Trophoblast cell (in vitro differentiated cells and primary cell): ENCODE measurements around the gene APBB3.

Source experiments
- DNase-seq, 2 donors: peaks; one replicate each; pipeline ENCODE4 v3.0.0-alpha.2; 2016
- H2AFZ ChIP-seq: 2 replicates; pipeline ENCODE4 v1.6.1; 2013; ENCODE audit warnings: low read length, moderate library complexity, mild to moderate bottlenecking; ENCODE audit not compliant: insufficient read depth, poor library complexity
- H2AK5ac ChIP-seq: 2 replicates; pipeline ENCODE4 v1.6.1; 2013; ENCODE audit warnings: mild to moderate bottlenecking, low read length
- H2BK120ac ChIP-seq: 2 replicates; pipeline ENCODE4 v1.6.1; 2013; ENCODE audit warnings: low read length, mild to moderate bottlenecking, moderate library complexity; ENCODE audit not compliant: insufficient read depth, poor library complexity
- H2BK12ac ChIP-seq: 2 replicates; pipeline ENCODE4 v1.6.1; 2013; ENCODE audit warnings: mild to moderate bottlenecking, low read length, moderate library complexity
- H2BK5ac ChIP-seq: 2 replicates; pipeline ENCODE4 v1.6.1; 2013; ENCODE audit warnings: low read length, low read depth, moderate library complexity, mild to moderate bottlenecking; ENCODE audit not compliant: poor library complexity
- H3K14ac ChIP-seq: 2 replicates; pipeline ENCODE4 v1.6.1; 2013; ENCODE audit warnings: mild to moderate bottlenecking, low read length
- H3K18ac ChIP-seq: 2 replicates; pipeline ENCODE4 v1.6.1; 2013; ENCODE audit warnings: mild to moderate bottlenecking, low read length
- H3K23ac ChIP-seq: 2 replicates; pipeline ENCODE4 v1.6.1; 2013; ENCODE audit warnings: low read length
- H3K27ac ChIP-seq: 2 replicates; pipeline ENCODE4 v1.5.1; 2013; ENCODE audit warnings: low read depth, mild to moderate bottlenecking, inconsistent platforms, low read length, moderate library complexity
- H3K27me3 ChIP-seq: 2 replicates; pipeline ENCODE4 v1.6.1; 2013; ENCODE audit warnings: inconsistent platforms, mild to moderate bottlenecking, low read length, moderate library complexity; ENCODE audit not compliant: insufficient read depth
- H3K36me3 ChIP-seq, 2 experiments: 1 replicate in 1 of 2; 2 replicates in 1 of 2; pipeline ENCODE4 v1.6.1; 2013; ENCODE audit warnings: low read length in 2 of 2, mild to moderate bottlenecking in 2 of 2, moderate library complexity in 1 of 2; ENCODE audit not compliant: insufficient read depth in 2 of 2, control insufficient read depth in 1 of 2
- H3K4ac ChIP-seq: 2 replicates; pipeline ENCODE4 v1.6.1; 2013; ENCODE audit warnings: low read depth, mild to moderate bottlenecking, low read length, moderate library complexity
- H3K4me1 ChIP-seq, 2 experiments: 1 replicate in 1 of 2; 2 replicates in 1 of 2; pipeline ENCODE4 v1.6.1; 2013; ENCODE audit warnings: low read length in 2 of 2, mild to moderate bottlenecking in 2 of 2, moderate library complexity in 1 of 2; ENCODE audit not compliant: insufficient read depth in 2 of 2, control insufficient read depth in 1 of 2
- H3K4me2 ChIP-seq: 2 replicates; pipeline ENCODE4 v1.6.1; 2013; ENCODE audit warnings: inconsistent platforms, mild to moderate bottlenecking, low read length, moderate library complexity
- H3K4me3 ChIP-seq: 2 replicates; pipeline ENCODE4 v1.5.1; 2013; ENCODE audit warnings: mild to moderate bottlenecking, low read depth, low read length, inconsistent platforms
- H3K79me1 ChIP-seq: one replicate; pipeline ENCODE4 v1.6.1; 2013; ENCODE audit warnings: low read length
- H3K79me2 ChIP-seq: 2 replicates; pipeline ENCODE4 v1.6.1; 2013; ENCODE audit warnings: low read length, mild to moderate bottlenecking; ENCODE audit not compliant: control insufficient read depth, insufficient read depth, poor library complexity
- H3K9ac ChIP-seq: 2 replicates; pipeline ENCODE4 v1.6.1; 2013; ENCODE audit warnings: mild to moderate bottlenecking, low read length
- H3K9me3 ChIP-seq: 2 replicates; pipeline ENCODE4 v1.6.1; 2013; ENCODE audit warnings: low read depth, mild to moderate bottlenecking, control low read depth, inconsistent platforms, low read length; ENCODE audit not compliant: insufficient read depth
- H4K12ac ChIP-seq: 2 replicates; pipeline ENCODE4 v1.6.1; 2013; ENCODE audit warnings: low read depth, mild to moderate bottlenecking, low read length, moderate library complexity
- H4K8ac ChIP-seq: 2 replicates; pipeline ENCODE4 v1.6.1; 2013; ENCODE audit warnings: low read depth, mild to moderate bottlenecking, low read length, moderate library complexity
- H4K91ac ChIP-seq: one replicate; pipeline ENCODE4 v1.6.1; 2013; ENCODE audit warnings: low read depth, mild to moderate bottlenecking, low read length, moderate library complexity
- WGBS: extraction: QIAGEN DNeasy Blood & Tissue Kit; methylation state at CpG from one replicate; pipeline ENCODE4 v1.1.7; 2013; ENCODE audit warnings: missing lambda C conversion rate; ENCODE audit not compliant: insufficient read length, insufficient coverage; ENCODE audit errors: extremely low coverage; 5-methylcytosine and 5-hydroxymethylcytosine counted together

Gene APBB3

GRCh38 chr5:140555747-140556312, 8.6 kb downstream of the APBB3 start:
- no peak for DNase-seq
- Histone ChIP-seq H3K9me3 (no peaks in the 10 kb centered on the region), H3K79me1 (peaks cover 8% of the 10 kb centered on the region)

DNA sequence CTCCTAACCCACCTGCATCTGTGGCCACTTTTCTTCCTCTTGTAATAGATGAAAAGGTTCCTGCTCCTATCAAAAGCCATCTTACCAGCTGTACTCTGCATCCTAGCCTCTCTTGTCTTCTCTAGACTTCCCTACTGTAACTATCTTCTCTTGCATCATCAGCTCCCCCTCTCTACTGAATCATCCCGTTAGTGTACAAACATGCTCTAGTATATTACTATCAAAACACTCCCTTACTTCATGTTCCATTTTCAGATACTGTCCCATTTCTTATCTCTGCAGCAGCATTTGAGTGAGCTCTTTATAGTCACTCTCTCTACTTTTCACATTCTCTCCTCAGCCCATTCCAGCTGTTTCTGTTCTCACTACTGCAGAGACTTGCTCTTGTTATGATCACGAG, 9.9 kb downstream of the APBB3 start:
- no peak overlapping the region for H3K14ac ChIP-seq
- H3K9ac ChIP-seq: no peak overlapping the region
- peaks cover 19 to 22% of the 10 kb centered on the region in 2 experiments for H3K36me3 ChIP-seq
- H3K79me1 ChIP-seq: peaks cover 8% of the 10 kb centered on the region
- no peak overlapping the region for H4K91ac ChIP-seq
- no peaks in the 10 kb centered on the region for H3K27me3 ChIP-seq
- no peak overlapping the region for H2BK5ac ChIP-seq
- H2AK5ac ChIP-seq: no peak overlapping the region
- no peak overlapping the region for H3K18ac ChIP-seq
- no peaks in the 10 kb centered on the region for H3K9me3 ChIP-seq
- H3K4me2 ChIP-seq: no peak overlapping the region
- no CpG with 5 or more reads among the region's 2 CpGs for WGBS
- no peak overlapping the region for H2BK120ac ChIP-seq
- no peak overlapping the region for H3K4me3 ChIP-seq
- no peak overlapping the region for H3K4ac ChIP-seq
- peaks cover 4 to 9% of the 10 kb centered on the region in 2 experiments for H3K4me1 ChIP-seq
- H3K27ac ChIP-seq: no peak overlapping the region
- peaks cover 7% of the 10 kb centered on the region for H3K79me2 ChIP-seq
- H4K12ac ChIP-seq: no peak overlapping the region
- H4K8ac ChIP-seq: no peak overlapping the region
- DNase-seq: no peak
- no peak overlapping the region for H2BK12ac ChIP-seq
- no peak overlapping the region for H2AFZ ChIP-seq
- H3K23ac ChIP-seq: no peak overlapping the region

More at GRCh38 chr5:140555747-140556312, 8.6 kb downstream of the APBB3 start:
- peak overlapping the region; percentile 61 for H3K4me2 ChIP-seq
- H2BK120ac ChIP-seq: no peak overlapping the region
- no peak overlapping the region for H3K9ac ChIP-seq
- H4K12ac ChIP-seq: no peak overlapping the region
- H2AK5ac ChIP-seq: no peak overlapping the region
- no peak overlapping the region for H3K14ac ChIP-seq
- H3K4me1 ChIP-seq: peaks cover 4 to 9% of the 10 kb centered on the region in 2 experiments
- H3K18ac ChIP-seq: no peak overlapping the region
- H3K27ac ChIP-seq: no peak overlapping the region
- H3K4me3 ChIP-seq: no peak overlapping the region
- H3K79me2 ChIP-seq: peaks cover 7% of the 10 kb centered on the region
- H3K36me3 ChIP-seq: peaks cover 14 to 15% of the 10 kb centered on the region in 2 experiments
- H4K91ac ChIP-seq: no peak overlapping the region
- no peaks in the 10 kb centered on the region for H3K27me3 ChIP-seq
- no peak overlapping the region for H4K8ac ChIP-seq
- no peak overlapping the region for H3K23ac ChIP-seq
- no peak overlapping the region for H2BK5ac ChIP-seq
- no CpG with 5 or more reads among the region's 1 CpG for WGBS
- H3K4ac ChIP-seq: peak overlapping the region; percentile 49
- no peak overlapping the region for H2BK12ac ChIP-seq
- no peak overlapping the region for H2AFZ ChIP-seq

GRCh38 chr5:140553657-140554056, 10.7 kb downstream of the APBB3 start:
- Histone ChIP-seq H2BK12ac (no peak overlapping the region), H3K4me2 (no peak overlapping the region), H3K9me3 (no peaks in the 10 kb centered on the region), H4K91ac (no peak overlapping the region), H3K79me1 (peaks cover 8% of the 10 kb centered on the region), H3K4me3 (no peak overlapping the region), H2BK120ac (no peak overlapping the region), H2AFZ (no peak overlapping the region), H3K9ac (no peak overlapping the region), H2AK5ac (no peak overlapping the region), H3K14ac (no peak overlapping the region), H4K12ac (no peak overlapping the region), H3K4me1 (peaks cover 4 to 9% of the 10 kb centered on the region in 2 experiments), H3K36me3 (peaks cover 24 to 29% of the 10 kb centered on the region in 2 experiments), H3K18ac (no peak overlapping the region), H3K79me2 (peaks cover 7% of the 10 kb centered on the region), H3K27ac (no peak overlapping the region), H2BK5ac (no peak overlapping the region), H3K27me3 (no peaks in the 10 kb centered on the region), H4K8ac (no peak overlapping the region), H3K23ac (no peak overlapping the region), H3K4ac (no peak overlapping the region)
- WGBS: no CpG with 5 or more reads among the region's 2 CpGs
- DNase-seq: no peak

GRCh38 chr5:140551872-140552271, 12.5 kb downstream of the APBB3 start:
- no peak overlapping the region for H4K12ac ChIP-seq
- no peak overlapping the region for H3K9ac ChIP-seq
- no peak overlapping the region for H3K18ac ChIP-seq
- H3K14ac ChIP-seq: no peak overlapping the region
- H2BK12ac ChIP-seq: no peak overlapping the region
- no peak overlapping the region for H3K4me2 ChIP-seq
- H4K91ac ChIP-seq: no peak overlapping the region
- no peak overlapping the region for H3K27ac ChIP-seq
- H3K4ac ChIP-seq: no peak overlapping the region
- WGBS: no CpG with 5 or more reads among the region's 4 CpGs
- H2AFZ ChIP-seq: no peak overlapping the region
- no peaks in the 10 kb centered on the region for H3K27me3 ChIP-seq
- no peak overlapping the region for H4K8ac ChIP-seq
- peaks cover 9 to 17% of the 10 kb centered on the region in 2 experiments for H3K4me1 ChIP-seq
- no peak overlapping the region for H2BK120ac ChIP-seq
- H3K79me1 ChIP-seq: peaks cover under 1% of the 10 kb centered on the region
- DNase-seq: no peak
- no peak overlapping the region for H2BK5ac ChIP-seq
- no peaks in the 10 kb centered on the region for H3K9me3 ChIP-seq
- no peak overlapping the region for H3K23ac ChIP-seq
- peaks cover 21 to 30% of the 10 kb centered on the region in 2 experiments for H3K36me3 ChIP-seq
- no peak overlapping the region for H3K4me3 ChIP-seq
- no peak overlapping the region for H2AK5ac ChIP-seq
- peaks cover 2% of the 10 kb centered on the region for H3K79me2 ChIP-seq
